Glutamatergic neuron (in vitro differentiated cells): Measurements from ENCODE around the gene PRDM16. TPM values are rescaled to one million over a fixed set of nuclear protein-coding genes. Genes with fewer than 3 reads are reported as not detected.

Experiments
- DNase-seq: peaks from one replicate; pipeline ENCODE4 v3.0.0; 2022
- H3K27ac Mint-ChIP-seq: one replicate; pipeline ENCODE4 v1.8.0; 2020; ENCODE audit warnings: mild to moderate bottlenecking, mixed read lengths, inconsistent platforms; ENCODE audit not compliant: unreplicated experiment
- H3K27me3 Mint-ChIP-seq: one replicate; pipeline ENCODE4 v1.8.0; 2020; ENCODE audit warnings: mild to moderate bottlenecking, moderate library complexity, mixed read lengths, inconsistent platforms; ENCODE audit not compliant: unreplicated experiment
- H3K36me3 Mint-ChIP-seq: one replicate; pipeline ENCODE4 v1.8.0; 2020; ENCODE audit warnings: mild to moderate bottlenecking, mixed read lengths, inconsistent platforms; ENCODE audit not compliant: unreplicated experiment
- H3K4me1 Mint-ChIP-seq: one replicate; pipeline ENCODE4 v1.8.0; 2020; ENCODE audit warnings: mild to moderate bottlenecking, low read depth, mixed read lengths, inconsistent platforms; ENCODE audit not compliant: unreplicated experiment
- H3K4me3 Mint-ChIP-seq: one replicate; pipeline ENCODE4 v1.8.0; 2020; ENCODE audit warnings: mild to moderate bottlenecking, mixed read lengths, inconsistent platforms; ENCODE audit not compliant: unreplicated experiment
- H3K9me3 Mint-ChIP-seq: one replicate; pipeline ENCODE4 v1.8.0; 2020; ENCODE audit warnings: mild to moderate bottlenecking, moderate library complexity, mixed read lengths, inconsistent platforms; ENCODE audit not compliant: unreplicated experiment
- CTCF ChIP-seq: fragments of 200-600 bp; sonication (generic); IDR thresholded peaks from one replicate; pipeline ENCODE4 v1.5.0; 2021; ENCODE audit not compliant: partially characterized antibody, unreplicated experiment
- total RNA-seq: library from RNA; stranded (reverse); fragmentation: NEBNext Ultra II Directional; extraction: Animal tissue kit (Norgen Biotek cat#: 25700); gene quantifications from one replicate; pipeline ENCODE4 v1.2.1, GENCODE V29; 2021; ENCODE audit not compliant: unreplicated experiment

The PRDM16 gene
- total RNA-seq, 1 donor from 2014 or later, result 0.07 TPM

GRCh38 chr1:3109355-3109754 lies 40.4 kb downstream of the PRDM16 start:
- no peak overlapping the region for H3K4me3 Mint-ChIP-seq

GRCh38 chr1:3111348-3112021 lies 42.5 kb downstream of the PRDM16 start:
- no peak for DNase-seq
- no peak for TF ChIP-seq CTCF

More at GRCh38 chr1:3109355-3109754, 40.4 kb downstream of the PRDM16 start:
- H3K27me3 Mint-ChIP-seq, result peaks cover 6% of the 10 kb centered on the region
- H3K9me3 Mint-ChIP-seq, result peaks cover 1% of the 10 kb centered on the region
- TF ChIP-seq CTCF, result no peak
- H3K36me3 Mint-ChIP-seq, result peaks cover 6% of the 10 kb centered on the region
- H3K27ac Mint-ChIP-seq, result no peak overlapping the region
- no peak for DNase-seq
- H3K4me1 Mint-ChIP-seq, result peaks cover 4% of the 10 kb centered on the region

DNA sequence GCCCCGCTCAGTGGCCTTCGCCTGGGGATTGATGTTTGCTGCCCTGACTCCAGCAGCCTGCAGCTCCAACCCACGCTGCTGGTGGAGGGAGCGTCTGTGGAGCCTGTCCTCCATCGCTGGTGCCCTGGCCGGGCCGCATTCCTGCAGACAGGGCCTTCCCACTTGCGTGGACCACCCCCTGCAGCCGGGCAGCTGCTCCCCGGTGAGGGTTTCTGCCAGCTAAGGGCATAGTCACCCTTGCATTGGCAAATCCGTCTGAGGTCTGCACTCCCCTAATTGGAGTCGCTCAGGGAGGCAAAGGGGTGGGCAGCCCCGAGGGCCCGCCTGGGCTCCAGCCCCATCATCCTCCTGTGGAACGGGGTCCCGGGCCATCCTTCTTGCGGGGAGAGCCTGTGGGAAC lies 43.5 kb downstream of the PRDM16 start:
- Mint-ChIP-seq H3K4me1 (peaks cover 6% of the 10 kb centered on the region), H3K36me3 (peaks cover 6% of the 10 kb centered on the region), H3K9me3 (peaks cover 1% of the 10 kb centered on the region), H3K27ac (no peak overlapping the region), H3K27me3 (peaks cover 7% of the 10 kb centered on the region), H3K4me3 (no peak overlapping the region)
- no peak for DNase-seq
- no peak for TF ChIP-seq CTCF

More at GRCh38 chr1:3111348-3112021, 42.5 kb downstream of the PRDM16 start:
- Mint-ChIP-seq H3K36me3 (peaks cover 6% of the 10 kb centered on the region), H3K27ac (no peak overlapping the region), H3K4me3 (no peak overlapping the region), H3K4me1 (peaks cover 4% of the 10 kb centered on the region), H3K9me3 (peaks cover 1% of the 10 kb centered on the region), H3K27me3 (peaks cover 8% of the 10 kb centered on the region)

DNA sequence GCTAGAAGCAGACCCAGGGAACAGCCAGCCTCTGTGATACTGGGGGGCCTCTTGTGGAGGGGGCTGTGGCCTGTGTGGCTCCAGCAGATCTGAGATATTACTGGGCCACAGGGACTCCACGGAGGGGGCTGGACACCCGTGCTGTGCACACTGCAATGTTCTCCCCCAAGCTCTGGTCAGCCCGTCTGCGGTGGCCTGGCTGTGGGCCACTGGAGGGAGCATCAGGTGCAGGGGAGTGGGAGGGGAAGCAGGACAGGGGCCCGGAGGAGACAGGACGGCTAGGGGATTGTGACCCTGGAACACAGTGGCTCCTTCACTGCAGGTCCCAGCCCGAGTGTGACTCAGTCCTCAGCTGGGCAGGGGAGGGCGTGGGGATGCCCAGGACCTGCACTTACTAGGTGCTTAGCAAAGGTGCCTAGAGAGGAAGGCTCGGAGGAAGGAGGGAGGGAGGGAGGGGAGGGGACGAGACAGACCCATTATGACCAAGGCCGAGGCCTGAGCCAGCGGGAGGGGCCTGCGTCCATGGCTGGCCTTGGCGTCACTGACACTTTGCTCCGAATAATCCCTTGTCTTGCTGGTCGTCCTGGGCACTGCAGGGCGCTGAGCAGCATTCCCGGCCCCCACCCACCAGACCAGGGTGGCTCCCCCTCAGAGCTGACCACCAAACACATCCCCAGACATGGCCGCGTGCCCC lies 44.2 kb downstream of the PRDM16 start:
- Mint-ChIP-seq H3K27me3 (peaks cover 7% of the 10 kb centered on the region), H3K27ac (no peak overlapping the region), H3K36me3 (peaks cover 1% of the 10 kb centered on the region), H3K9me3 (no peaks in the 10 kb centered on the region), H3K4me1 (peaks cover 6% of the 10 kb centered on the region), H3K4me3 (no peak overlapping the region)
- TF ChIP-seq CTCF, result no peak
- DNase-seq, result no peak

- H3K9me3 Mint-ChIP-seq, result no peaks in the 10 kb centered on the region
- no peaks in the 10 kb centered on the region for H3K36me3 Mint-ChIP-seq
- no peak for DNase-seq
- peaks cover 6% of the 10 kb centered on the region for H3K4me1 Mint-ChIP-seq
- peaks cover 7% of the 10 kb centered on the region for H3K27me3 Mint-ChIP-seq
- H3K4me3 Mint-ChIP-seq, result no peak overlapping the region
- no peak overlapping the region for H3K27ac Mint-ChIP-seq
- TF ChIP-seq CTCF, result no peak
Measured at GRCh38 chr1:3113741-3114056, 44.7 kb downstream of the PRDM16 start.
